Activated CD4-positive, alpha-beta T cell treated with anti-CD3 and anti-CD28 coated beads, Interleukin-2, amount 10 ng/mL, durations not matched to agents 24 days and 14 days (primary cell): ENCODE data around the gene EIF1AD. TPM values are rescaled to one million over a fixed set of nuclear protein-coding genes. Genes with fewer than 3 reads are reported as not detected.

Experiments
- DNase-seq: peaks from one replicate; pipeline ENCODE4 v3.0.0; 2022
- H3K27ac Mint-ChIP-seq: one replicate; pipeline ENCODE4 v1.8.0; 2022; ENCODE audit warnings: mild to moderate bottlenecking, mixed read lengths
- H3K27me3 Mint-ChIP-seq: one replicate; pipeline ENCODE4 v1.8.0; 2022; ENCODE audit warnings: mixed read lengths
- H3K36me3 Mint-ChIP-seq: one replicate; pipeline ENCODE4 v1.8.0; 2022; ENCODE audit warnings: low read depth, mild to moderate bottlenecking, mixed read lengths
- H3K4me1 Mint-ChIP-seq: one replicate; pipeline ENCODE4 v1.8.0; 2021; ENCODE audit warnings: mixed read lengths
- H3K4me3 Mint-ChIP-seq: one replicate; pipeline ENCODE4 v1.8.0; 2022; ENCODE audit warnings: mild to moderate bottlenecking, moderate library complexity, mixed read lengths
- H3K9me3 Mint-ChIP-seq: one replicate; pipeline ENCODE4 v1.8.0; 2021; ENCODE audit warnings: mixed read lengths
- intact Hi-C: fragments of 100-400 bp; cut with micrococcal nuclease; formaldehyde crosslinking; loops from one replicate; pipeline ENCODE4 v1.15.1; 2023
- total RNA-seq: library from RNA; stranded (reverse); gene quantifications from 2 replicates; pipeline ENCODE4 v1.2.3, GENCODE V29; 2022

The EIF1AD gene
- total RNA-seq, 1 donor from 2014 or later: 64.9 TPM

GRCh38 chr11:66003291-66003690 lies 1.3 kb upstream of the EIF1AD start:
- Mint-ChIP-seq H3K9me3 (no peaks in the 10 kb centered on the region), H3K4me3 (peak overlapping the region; percentile 100), H3K36me3 (peaks cover 51% of the 10 kb centered on the region), H3K27ac (peak overlapping the region; percentile 84), H3K4me1 (peaks cover 25% of the 10 kb centered on the region), H3K27me3 (no peaks in the 10 kb centered on the region)
- no peak for DNase-seq
- intact Hi-C loops: loop anchor here (5.0 kb wide), 1 partner anchor 264 kb away; the partner anchor contains the start of gene RAB1B

- H3K9me3 Mint-ChIP-seq: no peaks in the 10 kb centered on the region
- H3K36me3 Mint-ChIP-seq: peaks cover 55% of the 10 kb centered on the region
- no peak for DNase-seq
Measured at GRCh38 chr11:66002648-66003225, 780 bp upstream of the EIF1AD start.

GRCh38 chr11:65997286-65997685 lies 4.7 kb downstream of the EIF1AD start:
- no peaks in the 10 kb centered on the region for H3K9me3 Mint-ChIP-seq
- H3K27ac Mint-ChIP-seq: peak overlapping the region; percentile 1
- H3K4me1 Mint-ChIP-seq: peaks cover 22% of the 10 kb centered on the region
- no peak for DNase-seq
- intact Hi-C loops: no loop called here
- no peak overlapping the region for H3K4me3 Mint-ChIP-seq
- peaks cover 48% of the 10 kb centered on the region for H3K36me3 Mint-ChIP-seq
- no peaks in the 10 kb centered on the region for H3K27me3 Mint-ChIP-seq

More at GRCh38 chr11:66002648-66003225, 780 bp upstream of the EIF1AD start:
- H3K4me3 Mint-ChIP-seq: peak overlapping the region; percentile 100
- H3K4me1 Mint-ChIP-seq: peaks cover 27% of the 10 kb centered on the region
- H3K27me3 Mint-ChIP-seq: no peaks in the 10 kb centered on the region
- H3K27ac Mint-ChIP-seq: peak overlapping the region; percentile 99
- intact Hi-C loops: loop anchor here (1.0 to 5.0 kb wide), 9 partner anchors 13 to 387 kb away; partner anchors contain the start of genes CFL1, FOSL1, KAT5 and PCNX3

- H3K36me3 Mint-ChIP-seq: peaks cover 8% of the 10 kb centered on the region
- intact Hi-C loops: no loop called here
- H3K27me3 Mint-ChIP-seq: no peaks in the 10 kb centered on the region
- H3K9me3 Mint-ChIP-seq: no peaks in the 10 kb centered on the region
- no peak overlapping the region for H3K27ac Mint-ChIP-seq
- no peak for DNase-seq
- peaks cover 8% of the 10 kb centered on the region for H3K4me1 Mint-ChIP-seq
- H3K4me3 Mint-ChIP-seq: no peak overlapping the region
Measured at GRCh38 chr11:65992056-65992455, 9.9 kb downstream of the EIF1AD start.

GRCh38 chr11:65988791-65989592 lies 13.0 kb downstream of the EIF1AD start:
- no peak overlapping the region for H3K4me3 Mint-ChIP-seq
- H3K9me3 Mint-ChIP-seq: no peaks in the 10 kb centered on the region
- H3K36me3 Mint-ChIP-seq: peaks cover 1% of the 10 kb centered on the region
- peak; percentile 98 for DNase-seq
- H3K4me1 Mint-ChIP-seq: peaks cover 6% of the 10 kb centered on the region
- intact Hi-C loops: loop anchor here (1.0 to 2.0 kb wide), 7 partner anchors 13 to 283 kb away; partner anchors contain the start of genes BANF1, C11orf68, DRAP1 and EIF1AD
- peak overlapping the region; percentile 80 for H3K27ac Mint-ChIP-seq
- H3K27me3 Mint-ChIP-seq: no peaks in the 10 kb centered on the region

GRCh38 chr11:65987336-65987735 lies 14.6 kb downstream of the EIF1AD start:
- H3K27me3 Mint-ChIP-seq: no peaks in the 10 kb centered on the region
- no peaks in the 10 kb centered on the region for H3K36me3 Mint-ChIP-seq
- no peaks in the 10 kb centered on the region for H3K9me3 Mint-ChIP-seq
- DNase-seq: no peak
- H3K4me1 Mint-ChIP-seq: peaks cover 6% of the 10 kb centered on the region
- H3K4me3 Mint-ChIP-seq: no peak overlapping the region
- no peak overlapping the region for H3K27ac Mint-ChIP-seq
- intact Hi-C loops: no loop called here

- H3K4me3 Mint-ChIP-seq: no peak overlapping the region
- no peak for DNase-seq
- H3K27ac Mint-ChIP-seq: no peak overlapping the region
- intact Hi-C loops: no loop called here
- peaks cover 11% of the 10 kb centered on the region for H3K36me3 Mint-ChIP-seq
- no peaks in the 10 kb centered on the region for H3K27me3 Mint-ChIP-seq
- H3K9me3 Mint-ChIP-seq: no peaks in the 10 kb centered on the region
- H3K4me1 Mint-ChIP-seq: peaks cover 5% of the 10 kb centered on the region
Measured at GRCh38 chr11:65983589-65983987, 18.4 kb downstream of the EIF1AD start.

- H3K4me1 Mint-ChIP-seq: peaks cover 5% of the 10 kb centered on the region
- no peaks in the 10 kb centered on the region for H3K9me3 Mint-ChIP-seq
- H3K27me3 Mint-ChIP-seq: no peaks in the 10 kb centered on the region
- H3K27ac Mint-ChIP-seq: no peak overlapping the region
- no peak overlapping the region for H3K4me3 Mint-ChIP-seq
- no peak for DNase-seq
- intact Hi-C loops: no loop called here
- H3K36me3 Mint-ChIP-seq: peaks cover 13% of the 10 kb centered on the region
Measured at GRCh38 chr11:65982824-65983588, 19.0 kb downstream of the EIF1AD start.

- Mint-ChIP-seq H3K27me3 (no peaks in the 10 kb centered on the region), H3K27ac (no peak overlapping the region), H3K4me1 (peaks cover 5% of the 10 kb centered on the region), H3K9me3 (no peaks in the 10 kb centered on the region), H3K4me3 (no peak overlapping the region), H3K36me3 (peaks cover 17% of the 10 kb centered on the region)
- DNase-seq: no peak
- intact Hi-C loops: no loop called here
Measured at GRCh38 chr11:65981972-65982823, 19.8 kb downstream of the EIF1AD start.

- H3K4me1 Mint-ChIP-seq: peaks cover 5% of the 10 kb centered on the region
- no peak overlapping the region for H3K4me3 Mint-ChIP-seq
- intact Hi-C loops: no loop called here
- H3K27me3 Mint-ChIP-seq: no peaks in the 10 kb centered on the region
- no peaks in the 10 kb centered on the region for H3K9me3 Mint-ChIP-seq
- H3K27ac Mint-ChIP-seq: peak overlapping the region; percentile 6
- peaks cover 22% of the 10 kb centered on the region for H3K36me3 Mint-ChIP-seq
- no peak for DNase-seq
Measured at GRCh38 chr11:65981101-65981740, 20.7 kb downstream of the EIF1AD start.

- DNase-seq: no peak
- Mint-ChIP-seq H3K27me3 (no peaks in the 10 kb centered on the region), H3K36me3 (peaks cover 31% of the 10 kb centered on the region), H3K9me3 (no peaks in the 10 kb centered on the region), H3K4me1 (peaks cover 5% of the 10 kb centered on the region), H3K4me3 (no peak overlapping the region), H3K27ac (no peak overlapping the region)
- intact Hi-C loops: no loop called here
Measured at GRCh38 chr11:65979261-65979759, 22.6 kb downstream of the EIF1AD start.

- peaks cover 5% of the 10 kb centered on the region for H3K4me1 Mint-ChIP-seq
- intact Hi-C loops: no loop called here
- H3K36me3 Mint-ChIP-seq: peaks cover 34% of the 10 kb centered on the region
- DNase-seq: no peak
- no peaks in the 10 kb centered on the region for H3K27me3 Mint-ChIP-seq
- H3K4me3 Mint-ChIP-seq: no peak overlapping the region
- no peaks in the 10 kb centered on the region for H3K9me3 Mint-ChIP-seq
- no peak overlapping the region for H3K27ac Mint-ChIP-seq
Measured at GRCh38 chr11:65978391-65979238, 23.3 kb downstream of the EIF1AD start.
